Esophagus muscularis mucosa (tissue), 4 donors: ENCODE results near the gene TAF11L9.
"Not testable (repeated sequence)": the region's sequence is repeated elsewhere in the genome, so short reads cannot be mapped to it uniquely, and the experiment has no call there.

ENCODE experiments used
- CTCF ChIP-seq, 3 experiments: fragments of 200-600 bp in 2 of 3; fragments of 450-650 bp in 1 of 3; sonication (generic) in 2 of 3; IDR thresholded peaks; one replicate each; pipeline ENCODE4 v1.5.1; 2017 to 2019; ENCODE audit warnings: antibody characterized with exemption in 3 of 3, mild to moderate bottlenecking in 2 of 3, moderate library complexity in 1 of 3
- EP300 ChIP-seq: sonication (generic); formaldehyde crosslinking; IDR thresholded peaks from one replicate; pipeline ENCODE4 v1.6.1; 2017; ENCODE audit warnings: antibody characterized with exemption
- POLR2AphosphoS5 ChIP-seq, 2 donors: sonication (generic); formaldehyde crosslinking; IDR thresholded peaks; one replicate each; pipeline ENCODE4 v1.6.1; 2017; ENCODE audit warnings: antibody characterized with exemption in 2 of 2

- TF ChIP-seq CTCF (IDR thresholded peaks at IDR 0.05); POLR2AphosphoS5 (IDR thresholded peaks at IDR 0.05); EP300: not testable (repeated sequence)
Measured at GRCh38 chr5:17597728-17598127, 3.5 kb upstream of the TAF11L9 start, which contains the start of gene TAF11L10.
